Fibroblast of lung (primary cell): ENCODE data around the gene GRIN3A.

Source experiments
- EZH2 ChIP-seq: IDR thresholded peaks from 2 replicates; pipeline ENCODE4 v1.5.1; 2012; ENCODE audit warnings: low read length, control low read depth, mild to moderate bottlenecking; ENCODE audit errors: missing control alignments
- TF ChIP-seq, protein P1 (sequence below), 2 donors: IDR thresholded peaks in 1 of 2; conservative IDR thresholded peaks in 1 of 2; 1 replicate in 1 of 2; 2 replicates in 1 of 2; pipeline ENCODE4 v1.5.1; 2011 to 2012; ENCODE audit warnings: low read length in 2 of 2, control low read depth in 1 of 2, inconsistent platforms in 1 of 2, low read depth in 1 of 2, mild to moderate bottlenecking in 1 of 2

DNA sequence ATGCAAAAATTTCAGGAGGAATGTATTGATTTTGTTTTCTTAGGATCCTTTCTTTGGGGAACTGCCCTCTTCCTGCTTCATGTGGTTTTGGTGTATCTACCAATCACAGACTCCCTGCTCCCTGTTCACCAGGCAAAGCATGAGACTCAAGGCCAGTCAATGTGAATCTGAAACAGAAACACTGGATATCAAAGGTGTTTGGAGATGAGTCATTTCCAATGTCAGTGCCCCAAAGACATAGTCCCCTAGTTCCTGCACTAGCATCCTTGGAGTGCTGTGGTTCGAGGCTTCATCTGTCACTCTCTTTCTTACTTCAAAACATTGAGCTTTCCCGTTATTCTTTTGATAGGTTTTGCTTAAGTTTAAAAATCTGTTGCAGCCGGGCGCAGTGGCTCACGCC, 151.8 kb downstream of the GRIN3A start:
- TF ChIP-seq EZH2, result no peak
- TF ChIP-seq, protein P1, sequence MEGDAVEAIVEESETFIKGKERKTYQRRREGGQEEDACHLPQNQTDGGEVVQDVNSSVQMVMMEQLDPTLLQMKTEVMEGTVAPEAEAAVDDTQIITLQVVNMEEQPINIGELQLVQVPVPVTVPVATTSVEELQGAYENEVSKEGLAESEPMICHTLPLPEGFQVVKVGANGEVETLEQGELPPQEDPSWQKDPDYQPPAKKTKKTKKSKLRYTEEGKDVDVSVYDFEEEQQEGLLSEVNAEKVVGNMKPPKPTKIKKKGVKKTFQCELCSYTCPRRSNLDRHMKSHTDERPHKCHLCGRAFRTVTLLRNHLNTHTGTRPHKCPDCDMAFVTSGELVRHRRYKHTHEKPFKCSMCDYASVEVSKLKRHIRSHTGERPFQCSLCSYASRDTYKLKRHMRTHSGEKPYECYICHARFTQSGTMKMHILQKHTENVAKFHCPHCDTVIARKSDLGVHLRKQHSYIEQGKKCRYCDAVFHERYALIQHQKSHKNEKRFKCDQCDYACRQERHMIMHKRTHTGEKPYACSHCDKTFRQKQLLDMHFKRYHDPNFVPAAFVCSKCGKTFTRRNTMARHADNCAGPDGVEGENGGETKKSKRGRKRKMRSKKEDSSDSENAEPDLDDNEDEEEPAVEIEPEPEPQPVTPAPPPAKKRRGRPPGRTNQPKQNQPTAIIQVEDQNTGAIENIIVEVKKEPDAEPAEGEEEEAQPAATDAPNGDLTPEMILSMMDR (conservative IDR thresholded peaks at IDR 0.05 in 1 of 2, IDR thresholded peaks at IDR 0.05 in 1 of 2; ENCODE audit: low read depth in 1 of 2, low read length in 2 of 2), result no peak
